Pancreas (tissue), 10 donors: ENCODE data around the gene PPM1H. TPM values are rescaled to one million over a fixed set of nuclear protein-coding genes. Genes with fewer than 3 reads are reported as not detected.
A peak's percentile ranks its signal among the peaks of the same experiment; 100 is the strongest.

Experiments used
- ATAC-seq, 4 donors: fragments of 200-7000 bp; cut with Tn5 transposase; one replicate each; pipeline versions ENCODE4 v1.8.0 to v1.9.1; 2020; ENCODE audit warnings: mild to moderate bottlenecking in 4 of 4, moderate library complexity in 4 of 4
- DNase-seq, 6 donors: peaks; one replicate each; pipeline ENCODE4 v3.0.0-alpha.2; 2020
- FAIRE-seq: peaks from 2 replicates; lab custom pipeline; 2012; peaks lifted over from hg19 to GRCh38; lab: Jason Lieb, UNC
- H3K27ac ChIP-seq, 4 donors: fragments of 200-600 bp; sonication (generic); 1 replicate in 3 of 4; 2 replicates in 1 of 4; pipeline versions ENCODE4 v1.5.0 to v1.8.0; 2020
- H3K27me3 ChIP-seq, 4 donors: fragments of 200-600 bp; one replicate each; pipeline ENCODE4 v1.8.0; 2021
- H3K36me3 ChIP-seq, 3 donors: fragments of 200-600 bp; sonication (generic) in 1 of 3; one replicate each; pipeline versions ENCODE4 v1.5.0 to v1.8.0; 2020 to 2021
- H3K4me1 ChIP-seq, 3 donors: fragments of 200-600 bp; one replicate each; pipeline ENCODE4 v1.8.0; 2021
- H3K4me3 ChIP-seq, 4 donors: fragments of 200-600 bp; sonication (generic) in 2 of 4; one replicate each; pipeline versions ENCODE4 v1.5.0 to v1.8.0; 2020 to 2021
- H3K9me3 ChIP-seq, 4 donors: fragments of 200-600 bp; one replicate each; pipeline ENCODE4 v1.8.0; 2021
- WGBS, 2 donors: extraction: QIAGEN DNeasy Blood & Tissue Kit; methylation state at CpG; one replicate each; pipeline ENCODE4 v1.1.7; 2013; 5-methylcytosine and 5-hydroxymethylcytosine counted together
- intact Hi-C, 3 donors: fragments of 100-400 bp; cut with DNase I; formaldehyde crosslinking; loops; one replicate each; pipeline versions ENCODE4 v1.11.1 to v1.14.2; 2022
- polyA plus RNA-seq, 2 donors: library from polyadenylated mRNA; stranded (reverse); fragments of 200-250 nt; gene quantifications; one replicate each; pipeline ENCODE4 v1.2.3, GENCODE V29; 2013
- total RNA-seq, 6 donors: library from RNA; stranded (reverse); fragmentation: NEBNext Ultra II Directional in 4 of 6; extraction: Animal tissue kit (Norgen Biotek cat#: 25700) in 4 of 6; gene quantifications; one replicate each; pipeline versions ENCODE4 v1.2.1 to v1.2.4, GENCODE V29; 2021 to 2023
- TF ChIP-seq, protein P1 (sequence below), 4 donors: fragments of 200-600 bp; sonication (generic) in 3 of 4; IDR thresholded peaks; one replicate each; pipeline versions ENCODE4 v1.5.0 to v1.8.0; 2021; ENCODE audit warnings: antibody characterized with exemption in 4 of 4
- donor health status: healthy with polysubstance abuse.
- donor health status: DM: no; HTN: no; CAD: no; lungs with moderate emphysema.
- donor health status: DM: no; HTN: no; CAD: no.
- donor health status: control.
- donor health status: control.
- donor health status: Bipolar disorder and iron deficiency.
- donor health status: DM: yes; HTN: yes; CAD: no.
- donor health status: DM: no; HTN: no; CAD: no.
- donor health status: DM: no; HTN: no; CAD: no.
- donor health status: DM: yes; HTN: yes; CAD: no.

PPM1H gene
- total and polyA plus RNA-seq, 8 donors: 1.7 to 12.9 (median 5.8) TPM

- no peaks in the 10 kb centered on the region for H3K4me1 ChIP-seq
- H3K36me3 ChIP-seq: no peaks in the 10 kb centered on the region
- no peak for DNase-seq
- intact Hi-C loops: no loop called here
- no peak overlapping the region for H3K27ac ChIP-seq
- H3K4me3 ChIP-seq: no peak overlapping the region
- 54 to 91% methylated on average over 2 of the region's 2 CpGs for WGBS, 2 donors
- TF ChIP-seq, protein P1, sequence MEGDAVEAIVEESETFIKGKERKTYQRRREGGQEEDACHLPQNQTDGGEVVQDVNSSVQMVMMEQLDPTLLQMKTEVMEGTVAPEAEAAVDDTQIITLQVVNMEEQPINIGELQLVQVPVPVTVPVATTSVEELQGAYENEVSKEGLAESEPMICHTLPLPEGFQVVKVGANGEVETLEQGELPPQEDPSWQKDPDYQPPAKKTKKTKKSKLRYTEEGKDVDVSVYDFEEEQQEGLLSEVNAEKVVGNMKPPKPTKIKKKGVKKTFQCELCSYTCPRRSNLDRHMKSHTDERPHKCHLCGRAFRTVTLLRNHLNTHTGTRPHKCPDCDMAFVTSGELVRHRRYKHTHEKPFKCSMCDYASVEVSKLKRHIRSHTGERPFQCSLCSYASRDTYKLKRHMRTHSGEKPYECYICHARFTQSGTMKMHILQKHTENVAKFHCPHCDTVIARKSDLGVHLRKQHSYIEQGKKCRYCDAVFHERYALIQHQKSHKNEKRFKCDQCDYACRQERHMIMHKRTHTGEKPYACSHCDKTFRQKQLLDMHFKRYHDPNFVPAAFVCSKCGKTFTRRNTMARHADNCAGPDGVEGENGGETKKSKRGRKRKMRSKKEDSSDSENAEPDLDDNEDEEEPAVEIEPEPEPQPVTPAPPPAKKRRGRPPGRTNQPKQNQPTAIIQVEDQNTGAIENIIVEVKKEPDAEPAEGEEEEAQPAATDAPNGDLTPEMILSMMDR (IDR thresholded peaks at IDR 0.05): no peak
- FAIRE-seq: no peak
- H3K9me3 ChIP-seq: no peaks in the 10 kb centered on the region
- no peaks in the 10 kb centered on the region for H3K27me3 ChIP-seq
- ATAC-seq: peak in 3 of 4 donors; percentile 51 to 74 (median 53)
Measured at GRCh38 chr12:62625228-62625627, 309.7 kb downstream of the PPM1H start.

DNA sequence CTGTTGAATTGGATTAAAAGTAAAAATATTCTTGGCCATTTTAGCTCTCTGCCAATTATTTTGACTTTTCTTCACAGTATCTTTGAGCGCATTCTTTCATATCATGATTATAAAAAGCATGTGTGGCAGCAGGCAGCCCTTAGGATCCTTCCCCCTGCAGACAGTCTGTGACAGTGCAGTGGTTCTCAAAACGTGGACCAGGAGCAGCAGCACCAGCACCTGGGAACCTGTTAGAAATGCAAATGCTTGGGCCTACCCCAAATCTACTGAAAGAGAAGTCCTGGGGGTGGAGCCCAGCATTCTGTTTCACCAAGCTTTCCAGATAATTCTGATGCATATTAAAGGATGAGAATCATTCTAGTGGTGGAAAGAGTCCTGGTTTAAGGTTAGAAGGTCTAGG lies 312.8 kb downstream of the PPM1H start:
- FAIRE-seq (no peak), DNase-seq (no peak), ATAC-seq (no peak)
- no peak overlapping the region for H3K4me3 ChIP-seq
- H3K27ac ChIP-seq: no peak overlapping the region
- intact Hi-C loops: no loop called here
- TF ChIP-seq, protein P1 (IDR thresholded peaks at IDR 0.05): no peak
- H3K27me3 ChIP-seq: no peaks in the 10 kb centered on the region
- H3K36me3 ChIP-seq: no peaks in the 10 kb centered on the region
- H3K4me1 ChIP-seq: no peaks in the 10 kb centered on the region
- H3K9me3 ChIP-seq: no peaks in the 10 kb centered on the region
- 58 to 60% methylated on average over 2 of the region's 2 CpGs for WGBS, 2 donors

GRCh38 chr12:62621101-62621638 lies 313.8 kb downstream of the PPM1H start:
- TF ChIP-seq, protein P1 (IDR thresholded peaks at IDR 0.05): no peak
- H3K27ac ChIP-seq: no peak overlapping the region
- DNase-seq (no peak), ATAC-seq (no peak), FAIRE-seq (no peak)
- no peaks in the 10 kb centered on the region for H3K9me3 ChIP-seq
- H3K4me1 ChIP-seq: no peaks in the 10 kb centered on the region
- no peak overlapping the region for H3K4me3 ChIP-seq
- H3K27me3 ChIP-seq: no peaks in the 10 kb centered on the region
- intact Hi-C loops: no loop called here
- H3K36me3 ChIP-seq: no peaks in the 10 kb centered on the region
- WGBS, 2 donors: 62 to 66% methylated on average over 8 of the region's 8 CpGs

DNA sequence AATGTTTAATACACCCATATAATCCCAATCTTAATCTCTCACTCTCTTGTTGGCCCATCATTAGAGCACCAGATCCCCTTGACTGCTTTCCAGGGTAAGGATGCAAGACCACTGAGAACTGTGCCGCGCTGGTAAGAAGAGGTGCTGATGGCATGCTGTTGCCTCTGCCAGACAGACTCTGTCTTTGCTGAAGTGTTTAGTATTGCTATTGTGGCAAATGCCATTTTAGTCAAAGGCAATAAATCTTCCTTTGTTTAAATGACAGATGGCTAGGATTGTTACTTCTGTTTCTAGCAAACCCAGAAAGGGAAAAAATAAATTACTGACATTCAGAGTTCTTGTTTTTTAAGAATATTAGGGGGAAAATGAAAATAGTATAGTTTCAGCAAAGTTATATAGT lies 316.0 kb downstream of the PPM1H start:
- H3K36me3 ChIP-seq: no peaks in the 10 kb centered on the region
- H3K4me3 ChIP-seq: no peak overlapping the region
- 91 to 93% methylated on average over 2 of the region's 2 CpGs for WGBS, 2 donors
- no peak for FAIRE-seq
- ATAC-seq: no peak
- no peak for DNase-seq
- TF ChIP-seq, protein P1 (IDR thresholded peaks at IDR 0.05): no peak
- H3K4me1 ChIP-seq: no peaks in the 10 kb centered on the region
- intact Hi-C loops: no loop called here
- H3K27me3 ChIP-seq: no peaks in the 10 kb centered on the region
- H3K27ac ChIP-seq: no peak overlapping the region
- H3K9me3 ChIP-seq: no peaks in the 10 kb centered on the region

GRCh38 chr12:62618319-62618718 lies 316.6 kb downstream of the PPM1H start:
- H3K27me3 ChIP-seq: no peaks in the 10 kb centered on the region
- intact Hi-C loops: no loop called here
- TF ChIP-seq, protein P1 (IDR thresholded peaks at IDR 0.05): no peak
- FAIRE-seq (no peak), ATAC-seq (no peak), DNase-seq (no peak)
- no peaks in the 10 kb centered on the region for H3K36me3 ChIP-seq
- no peak overlapping the region for H3K27ac ChIP-seq
- no peaks in the 10 kb centered on the region for H3K4me1 ChIP-seq
- no peaks in the 10 kb centered on the region for H3K9me3 ChIP-seq
- H3K4me3 ChIP-seq: no peak overlapping the region
